GM12878 (cell line): ENCODE results near the gene RSKR. TPM values are rescaled to one million over a fixed set of nuclear protein-coding genes. Genes with fewer than 3 reads are reported as not detected.

ENCODE experiments used
- ATF2 ChIP-seq: IDR thresholded peaks from 2 replicates; pipeline ENCODE4 v1.6.1; 2012; ENCODE audit warnings: low read length, inconsistent platforms
- CEBPB ChIP-seq, 2 experiments: fragments of 150-350 bp in 1 of 2; IDR thresholded peaks; 2 replicates each; pipeline ENCODE4 v1.6.1; 2012 to 2014; ENCODE audit warnings: low read depth in 2 of 2, low read length in 2 of 2, borderline replicate concordance in 1 of 2, inconsistent platforms in 1 of 2
- CREM ChIP-seq: IDR thresholded peaks from 2 replicates; pipeline ENCODE4 v1.6.1; 2014; ENCODE audit warnings: antibody characterized with exemption, low read depth
- E2F4 ChIP-seq: IDR thresholded peaks from 2 replicates; pipeline ENCODE4 v1.6.1; 2012; ENCODE audit warnings: low read depth, low read length, improper control_type of control experiment
- ESRRA ChIP-seq: IDR thresholded peaks from 2 replicates; pipeline ENCODE4 v1.6.1; 2012; ENCODE audit warnings: mild to moderate bottlenecking, low read length, improper control_type of control experiment
- FOXM1 ChIP-seq: IDR thresholded peaks from 2 replicates; pipeline ENCODE4 v1.6.1; 2012; ENCODE audit warnings: low read depth, mild to moderate bottlenecking, inconsistent platforms, low read length, moderate library complexity
- KLF5 ChIP-seq: fragments of 450-650 bp; IDR thresholded peaks from 2 replicates; pipeline ENCODE4 v1.6.1; 2014; ENCODE audit warnings: mild to moderate bottlenecking; ENCODE audit not compliant: partially characterized antibody
- NFYA ChIP-seq: IDR thresholded peaks from 2 replicates; pipeline ENCODE4 v1.6.1; 2011; ENCODE audit warnings: low read depth, mild to moderate bottlenecking, low read length, improper control_type of control experiment, borderline replicate concordance
- NFYB ChIP-seq: IDR thresholded peaks from 2 replicates; pipeline ENCODE4 v1.6.1; 2011; ENCODE audit warnings: low read depth, mild to moderate bottlenecking, low read length, improper control_type of control experiment, moderate library complexity; ENCODE audit not compliant: insufficient read depth
- NR2C2 ChIP-seq: IDR thresholded peaks from 2 replicates; pipeline ENCODE4 v1.6.1; 2011; ENCODE audit warnings: borderline replicate concordance, low read depth; ENCODE audit not compliant: control insufficient read depth, insufficient read length
- SIX5 ChIP-seq: IDR thresholded peaks from 2 replicates; pipeline ENCODE4 v1.6.1; 2011; ENCODE audit warnings: mild to moderate bottlenecking, low read depth, low read length, moderate library complexity; ENCODE audit not compliant: severe bottlenecking
- SMAD1 ChIP-seq: fragments of 450-650 bp; IDR thresholded peaks from 2 replicates; pipeline ENCODE4 v1.6.1; 2018; ENCODE audit warnings: mild to moderate bottlenecking, low read depth; ENCODE audit not compliant: partially characterized antibody
- SRF ChIP-seq, 2 experiments: IDR thresholded peaks; 2 replicates each; pipeline ENCODE4 v1.6.1; 2011; ENCODE audit warnings: low read depth in 2 of 2, low read length in 2 of 2, mild to moderate bottlenecking in 1 of 2, moderate library complexity in 1 of 2
- TAF1 ChIP-seq: IDR thresholded peaks from 2 replicates; pipeline ENCODE4 v1.6.1; 2011; ENCODE audit warnings: mild to moderate bottlenecking, low read depth, low read length, borderline replicate concordance
- ZNF384 ChIP-seq: IDR thresholded peaks from 2 replicates; pipeline ENCODE4 v1.6.1; 2012; ENCODE audit warnings: low read depth, mild to moderate bottlenecking, low read length, improper control_type of control experiment, borderline replicate concordance
- polyA plus RNA-seq, 11 experiments: library from polyadenylated mRNA; depleted of rRNA in 4 of 11; unstranded in 6 of 11; stranded (reverse) in 5 of 11; fragments of >200 nt; fragmentation: Nextera tagmentation in 4 of 11; fragmentation: Illumina TruSeq in 1 of 11; extraction: Ambion mirVana in 4 of 11; extraction: Trizol in 1 of 11; gene quantifications; 1 replicate in 1 of 11; 2 replicates in 10 of 11; pipeline versions ENCODE4 v1.2.1 to v1.2.3, GENCODE V29; 2011 to 2016; ENCODE audit warnings: inconsistent platforms in 2 of 11, missing spikeins in 2 of 11, low read depth in 1 of 11
- total RNA-seq, 4 experiments: library from RNA; depleted of rRNA in 3 of 4; stranded (reverse); fragments of >200 nt in 3 of 4; fragmentation: Illumina TruSeq in 1 of 4; extraction: Trizol in 1 of 4; gene quantifications; 2 replicates each; pipeline versions ENCODE4 v1.2.1 to v1.2.3, GENCODE V29; 2013 to 2021
- TF ChIP-seq, protein P1 (sequence below): IDR thresholded peaks from 2 replicates; pipeline ENCODE4 v1.6.1; 2012; ENCODE audit warnings: low read depth, low read length, improper control_type of control experiment
- TF ChIP-seq, protein P2 (sequence below): IDR thresholded peaks from 2 replicates; pipeline ENCODE4 v1.6.1; 2012; ENCODE audit warnings: low read depth, low read length, improper control_type of control experiment
- TF ChIP-seq, protein P3 (sequence below): IDR thresholded peaks from 2 replicates; pipeline ENCODE4 v1.6.1; 2012; ENCODE audit warnings: improper control_type of control experiment, low read depth, low read length; ENCODE audit not compliant: insufficient replicate concordance

The RSKR gene
- total and polyA plus RNA-seq, 10 of the 15 experiments (the other 5 are each of a cell fraction or from before 2014, with no cell fraction given) = 0.52 to 22.4 (median 8.7) TPM

GRCh38 chr17:28661635-28662526 is 47.9 kb upstream of the RSKR start, which contains the start of the genes SDF2 and SUPT6H (continued):
- TF ChIP-seq FOXM1 (no peak), ESRRA (no peak), SMAD1 (peak; percentile 80), KLF5 (no peak), NR2C2 (no peak), NFYA (no peak), SIX5 (no peak), SRF (IDR thresholded peaks at IDR 0.05; ENCODE audit: low read depth in 2 of 2, low read length in 2 of 2) (no peak), ATF2 (peak; percentile 50; the same call in 1 of the 2 replicates), CREM (peak; percentile 96), ZNF384 (no peak), NFYB (no peak), TAF1 (peak; percentile 88), E2F4 (no peak; the same call in 1 of the 2 replicates), CEBPB (IDR thresholded peaks at IDR 0.05; ENCODE audit: borderline replicate concordance in 1 of 2, low read depth in 2 of 2, low read length in 2 of 2) (no peak)
- TF ChIP-seq, protein P1, sequence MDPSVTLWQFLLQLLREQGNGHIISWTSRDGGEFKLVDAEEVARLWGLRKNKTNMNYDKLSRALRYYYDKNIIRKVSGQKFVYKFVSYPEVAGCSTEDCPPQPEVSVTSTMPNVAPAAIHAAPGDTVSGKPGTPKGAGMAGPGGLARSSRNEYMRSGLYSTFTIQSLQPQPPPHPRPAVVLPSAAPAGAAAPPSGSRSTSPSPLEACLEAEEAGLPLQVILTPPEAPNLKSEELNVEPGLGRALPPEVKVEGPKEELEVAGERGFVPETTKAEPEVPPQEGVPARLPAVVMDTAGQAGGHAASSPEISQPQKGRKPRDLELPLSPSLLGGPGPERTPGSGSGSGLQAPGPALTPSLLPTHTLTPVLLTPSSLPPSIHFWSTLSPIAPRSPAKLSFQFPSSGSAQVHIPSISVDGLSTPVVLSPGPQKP = peak; percentile 85
- TF ChIP-seq, protein P2, sequence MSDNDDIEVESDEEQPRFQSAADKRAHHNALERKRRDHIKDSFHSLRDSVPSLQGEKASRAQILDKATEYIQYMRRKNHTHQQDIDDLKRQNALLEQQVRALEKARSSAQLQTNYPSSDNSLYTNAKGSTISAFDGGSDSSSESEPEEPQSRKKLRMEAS = no peak
- TF ChIP-seq, protein P3, sequence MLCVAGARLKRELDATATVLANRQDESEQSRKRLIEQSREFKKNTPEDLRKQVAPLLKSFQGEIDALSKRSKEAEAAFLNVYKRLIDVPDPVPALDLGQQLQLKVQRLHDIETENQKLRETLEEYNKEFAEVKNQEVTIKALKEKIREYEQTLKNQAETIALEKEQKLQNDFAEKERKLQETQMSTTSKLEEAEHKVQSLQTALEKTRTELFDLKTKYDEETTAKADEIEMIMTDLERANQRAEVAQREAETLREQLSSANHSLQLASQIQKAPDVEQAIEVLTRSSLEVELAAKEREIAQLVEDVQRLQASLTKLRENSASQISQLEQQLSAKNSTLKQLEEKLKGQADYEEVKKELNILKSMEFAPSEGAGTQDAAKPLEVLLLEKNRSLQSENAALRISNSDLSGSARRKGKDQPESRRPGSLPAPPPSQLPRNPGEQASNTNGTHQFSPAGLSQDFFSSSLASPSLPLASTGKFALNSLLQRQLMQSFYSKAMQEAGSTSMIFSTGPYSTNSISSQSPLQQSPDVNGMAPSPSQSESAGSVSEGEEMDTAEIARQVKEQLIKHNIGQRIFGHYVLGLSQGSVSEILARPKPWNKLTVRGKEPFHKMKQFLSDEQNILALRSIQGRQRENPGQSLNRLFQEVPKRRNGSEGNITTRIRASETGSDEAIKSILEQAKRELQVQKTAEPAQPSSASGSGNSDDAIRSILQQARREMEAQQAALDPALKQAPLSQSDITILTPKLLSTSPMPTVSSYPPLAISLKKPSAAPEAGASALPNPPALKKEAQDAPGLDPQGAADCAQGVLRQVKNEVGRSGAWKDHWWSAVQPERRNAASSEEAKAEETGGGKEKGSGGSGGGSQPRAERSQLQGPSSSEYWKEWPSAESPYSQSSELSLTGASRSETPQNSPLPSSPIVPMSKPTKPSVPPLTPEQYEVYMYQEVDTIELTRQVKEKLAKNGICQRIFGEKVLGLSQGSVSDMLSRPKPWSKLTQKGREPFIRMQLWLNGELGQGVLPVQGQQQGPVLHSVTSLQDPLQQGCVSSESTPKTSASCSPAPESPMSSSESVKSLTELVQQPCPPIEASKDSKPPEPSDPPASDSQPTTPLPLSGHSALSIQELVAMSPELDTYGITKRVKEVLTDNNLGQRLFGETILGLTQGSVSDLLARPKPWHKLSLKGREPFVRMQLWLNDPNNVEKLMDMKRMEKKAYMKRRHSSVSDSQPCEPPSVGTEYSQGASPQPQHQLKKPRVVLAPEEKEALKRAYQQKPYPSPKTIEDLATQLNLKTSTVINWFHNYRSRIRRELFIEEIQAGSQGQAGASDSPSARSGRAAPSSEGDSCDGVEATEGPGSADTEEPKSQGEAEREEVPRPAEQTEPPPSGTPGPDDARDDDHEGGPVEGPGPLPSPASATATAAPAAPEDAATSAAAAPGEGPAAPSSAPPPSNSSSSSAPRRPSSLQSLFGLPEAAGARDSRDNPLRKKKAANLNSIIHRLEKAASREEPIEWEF = no peak
